SK-N-SH (cell line): ENCODE results near the gene FBXO3. TPM values are rescaled to one million over a fixed set of nuclear protein-coding genes. Genes with fewer than 3 reads are reported as not detected.
A peak's percentile ranks its signal among the peaks of the same experiment; 100 is the strongest.

ENCODE experiments used
- CTCF ChIA-PET: fragments of 300-600, 350-600 bp; formaldehyde crosslinking; extraction: SDS; loops from one replicate; lab custom pipeline; 2021; lab: Yijun Ruan, JAX
- POLR2A ChIA-PET: fragments of 350-600 bp; sonication (Branson Sonifier 250); formaldehyde crosslinking; extraction: SDS; loops from one replicate; lab custom pipeline; 2020; ENCODE audit warnings: antibody characterized with exemption, inconsistent platforms; lab: Yijun Ruan, JAX
- DNase-seq: peaks from one replicate; pipeline ENCODE4 v3.0.0; 2012
- H2AFZ ChIP-seq: fragments of 200-600 bp; sonication (generic); 2 replicates; pipeline ENCODE4 v1.8.1; 2016; ENCODE audit warnings: antibody characterized with exemption, mild to moderate bottlenecking, low read depth
- H3F3A ChIP-seq: fragments of 200-600 bp; sonication (generic); replicated peaks from 2 replicates; pipeline ENCODE3; 2016; ENCODE audit warnings: antibody characterized with exemption, mild to moderate bottlenecking; ENCODE audit not compliant: insufficient read depth
- H3K27ac ChIP-seq, 2 experiments: fragments of 200-500 bp in 1 of 2; fragments of 200-600 bp in 1 of 2; sonication (Bioruptor generic) in 1 of 2; sonication (generic), shearing (Covaris generic) in 1 of 2; 2 replicates each; pipeline versions ENCODE4 v1.5.1 to v1.6.1; 2014 to 2016; ENCODE audit warnings: low read depth in 2 of 2, inconsistent platforms in 1 of 2, low read length in 1 of 2, mild to moderate bottlenecking in 1 of 2, mixed read lengths in 1 of 2
- H3K27me3 ChIP-seq: fragments of 200-600 bp; sonication (generic), shearing (Covaris generic); 2 replicates; pipeline ENCODE4 v1.6.1; 2016; ENCODE audit warnings: mixed run types; ENCODE audit not compliant: insufficient read depth
- H3K36me3 ChIP-seq, 2 experiments: fragments of 200-500 bp in 1 of 2; fragments of 200-600 bp in 1 of 2; sonication (Bioruptor generic) in 1 of 2; sonication (generic) in 1 of 2; replicated peaks in 1 of 2; 2 replicates each; pipeline versions ENCODE3 to v1.5.1; 2014 to 2016; ENCODE audit warnings: low read length in 1 of 2, mild to moderate bottlenecking in 1 of 2; ENCODE audit not compliant: insufficient read depth in 2 of 2, control insufficient read depth in 1 of 2
- H3K4me1 ChIP-seq, 2 experiments: fragments of 200-500 bp in 1 of 2; fragments of 200-600 bp in 1 of 2; sonication (Bioruptor generic) in 1 of 2; sonication (generic), shearing (Covaris generic) in 1 of 2; 2 replicates each; pipeline versions ENCODE4 v1.5.1 to v1.6.1; 2014 to 2016; ENCODE audit warnings: low read depth in 1 of 2, low read length in 1 of 2, mixed run types in 1 of 2; ENCODE audit not compliant: insufficient read depth in 2 of 2, control insufficient read depth in 1 of 2
- H3K4me2 ChIP-seq: fragments of 200-600 bp; sonication (generic), shearing (Covaris generic); 2 replicates; pipeline ENCODE4 v1.6.1; 2017; ENCODE audit warnings: mixed run types
- H3K4me3 ChIP-seq, 2 experiments: fragments of 200-500 bp in 1 of 2; fragments of 200-600 bp in 1 of 2; sonication (Bioruptor generic) in 1 of 2; sonication (generic), shearing (Covaris generic) in 1 of 2; 2 replicates each; pipeline versions ENCODE4 v1.5.1 to v1.8.1; 2014 to 2016; ENCODE audit warnings: low read depth in 2 of 2, inconsistent platforms in 1 of 2, low read length in 1 of 2, mild to moderate bottlenecking in 1 of 2, mixed read lengths in 1 of 2, moderate library complexity in 1 of 2
- H3K79me2 ChIP-seq: fragments of 200-600 bp; sonication (generic); 2 replicates; pipeline ENCODE4 v1.8.1; 2017; ENCODE audit warnings: mild to moderate bottlenecking; ENCODE audit not compliant: insufficient read depth
- H3K9ac ChIP-seq: fragments of 200-600 bp; sonication (generic); 2 replicates; pipeline ENCODE4 v1.6.1; 2017; ENCODE audit warnings: mixed run types
- H3K9me2 ChIP-seq: fragments of 200-600 bp; sonication (generic); 2 replicates; pipeline ENCODE4 v1.6.1; 2017; ENCODE audit warnings: mixed run types
- H3K9me3 ChIP-seq: fragments of 200-600 bp; sonication (generic); 2 replicates; pipeline ENCODE4 v1.6.1; 2017; ENCODE audit warnings: mixed run types, mild to moderate bottlenecking, moderate library complexity
- H4K20me1 ChIP-seq: fragments of 200-600 bp; sonication (generic); 2 replicates; pipeline ENCODE4 v1.6.1; 2017; ENCODE audit warnings: mild to moderate bottlenecking, mixed run types; ENCODE audit not compliant: insufficient read depth
- ELF1 ChIP-seq: IDR thresholded peaks from 2 replicates; pipeline ENCODE4 v1.4.0; 2012
- FOXM1 ChIP-seq: IDR thresholded peaks from 2 replicates; pipeline ENCODE4 v1.4.0; 2012; ENCODE audit warnings: low read depth, mild to moderate bottlenecking
- GABPA ChIP-seq: IDR thresholded peaks from 2 replicates; pipeline ENCODE4 v1.4.0; 2012; ENCODE audit warnings: low read depth, mild to moderate bottlenecking
- MEF2A ChIP-seq: IDR thresholded peaks from 2 replicates; pipeline ENCODE4 v1.4.0; 2012; ENCODE audit warnings: low read depth, borderline replicate concordance
- MXI1 ChIP-seq: IDR thresholded peaks from 2 replicates; pipeline ENCODE4 v1.6.1; 2012; ENCODE audit warnings: mild to moderate bottlenecking, low read depth, low read length, improper control_type of control experiment
- RFX5 ChIP-seq: IDR thresholded peaks from 2 replicates; pipeline ENCODE4 v1.6.1; 2012; ENCODE audit warnings: mild to moderate bottlenecking, improper control_type of control experiment, low read length
- SMC3 ChIP-seq: IDR thresholded peaks from 2 replicates; pipeline ENCODE4 v1.6.1; 2012; ENCODE audit warnings: low read depth, low read length, improper control_type of control experiment
- TEAD4 ChIP-seq: IDR thresholded peaks from 2 replicates; pipeline ENCODE4 v1.4.0; 2012; ENCODE audit warnings: mild to moderate bottlenecking, borderline replicate concordance; ENCODE audit not compliant: insufficient read depth
- YY1 ChIP-seq: IDR thresholded peaks from 2 replicates; pipeline ENCODE4 v1.4.0; 2012; ENCODE audit warnings: low read depth, mild to moderate bottlenecking
- WGBS: methylation state at CpG from one replicate; pipeline ENCODE4 v1.1.6; 2017; ENCODE audit warnings: low lambda C conversion rate; 5-methylcytosine and 5-hydroxymethylcytosine counted together
- polyA plus RNA-seq, 3 experiments: library from polyadenylated mRNA; depleted of rRNA; stranded (reverse); fragments of >200 nt; gene quantifications; 2 replicates each; pipeline ENCODE4 v1.2.3, GENCODE V29; 2012
- TF ChIP-seq, protein P1 (sequence below): fragments of 200-600 bp; sonication (generic); IDR thresholded peaks from 2 replicates; pipeline ENCODE4 v1.6.1; 2017; ENCODE audit warnings: antibody characterized with exemption, mild to moderate bottlenecking, moderate library complexity
- TF ChIP-seq, protein P2 (sequence below): IDR thresholded peaks from 2 replicates; pipeline ENCODE4; 2012
- TF ChIP-seq, protein P3 (sequence below): IDR thresholded peaks from 2 replicates; pipeline ENCODE4 v1.4.0; 2012; ENCODE audit warnings: low read depth, borderline replicate concordance
- TF ChIP-seq, protein P4 (sequence below): fragments of 150-350 bp; IDR thresholded peaks from 2 replicates; pipeline ENCODE4 v1.6.1; 2016; ENCODE audit warnings: mild to moderate bottlenecking, low read depth, low read length

The FBXO3 gene
- polyA plus RNA-seq, 1 of the 3 experiments (the other 2 are of a cell fraction) = 17.9 TPM

DNA sequence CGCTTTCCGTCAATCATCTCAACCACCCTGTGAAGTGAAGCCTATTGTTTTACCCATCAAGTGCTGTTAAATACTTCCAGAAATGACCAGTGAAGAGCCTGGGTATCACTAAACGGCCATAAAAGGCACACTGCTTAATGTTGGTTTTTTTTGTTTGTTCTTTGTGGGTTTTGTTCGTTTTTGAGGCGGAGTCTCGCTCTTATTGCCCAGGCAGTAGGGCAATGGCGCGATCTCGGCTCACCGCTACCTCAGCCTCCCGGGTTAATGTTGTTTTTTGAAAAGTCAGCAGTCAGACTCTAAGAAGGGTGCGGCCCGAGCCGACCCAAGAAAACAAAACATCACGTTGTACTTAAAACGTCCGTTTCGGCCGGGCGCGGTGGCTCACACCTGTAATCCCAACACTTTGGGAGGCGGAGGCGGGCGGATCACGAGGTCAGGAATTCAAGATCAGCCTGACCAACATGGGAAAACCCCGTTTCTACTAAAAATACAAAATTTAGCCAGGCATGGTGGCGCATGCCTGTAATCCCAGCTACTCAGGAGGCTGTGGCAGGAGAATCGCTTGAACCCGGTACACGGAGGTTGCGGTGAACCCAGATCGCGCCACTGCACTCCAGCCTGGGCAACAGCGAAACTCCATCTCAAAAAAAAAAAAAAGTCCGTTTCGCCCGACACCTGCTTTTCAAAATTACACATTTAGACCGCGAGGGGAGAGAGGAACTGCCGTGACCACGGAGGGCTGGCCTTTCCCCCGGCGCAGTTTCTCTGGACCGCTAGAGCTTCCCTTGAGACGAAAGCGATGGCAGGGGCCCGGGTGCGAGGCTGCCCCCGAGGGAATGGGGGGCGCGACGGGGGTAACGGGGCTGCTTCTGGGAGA, 38.8 kb downstream of the FBXO3 start:
- Histone ChIP-seq H3K4me3 (peak overlapping the region; percentile 86 to 91), H4K20me1 (peaks cover 48% of the 10 kb centered on the region), H3K4me1 (peaks cover 23 to 32% of the 10 kb centered on the region in 2 experiments; a peak in 3 of 4 replicates), H3K9me2 (no peaks in the 10 kb centered on the region), H3K79me2 (peaks cover 64% of the 10 kb centered on the region), H3K27ac (peak overlapping the region; percentile 91 to 94), H3K9ac (peak overlapping the region; percentile 95), H3K36me3 (peaks cover 4 to 28% of the 10 kb centered on the region in 2 experiments), H3F3A (peaks cover 10% of the 10 kb centered on the region), H3K9me3 (no peaks in the 10 kb centered on the region), H3K27me3 (no peaks in the 10 kb centered on the region), H2AFZ (no peak overlapping the region; the same call in 1 of the 2 replicates), H3K4me2 (peak overlapping the region; percentile 92)
- ChIA-PET POLR2A (no interaction called here), CTCF (interaction anchor here (0.9 to 2.5 kb wide), 5 partner anchors 22 to 370 kb away, joined by 3 to 7 read pairs (median 3); no protein-coding TSS in a partner anchor)
- TF ChIP-seq, protein P1, sequence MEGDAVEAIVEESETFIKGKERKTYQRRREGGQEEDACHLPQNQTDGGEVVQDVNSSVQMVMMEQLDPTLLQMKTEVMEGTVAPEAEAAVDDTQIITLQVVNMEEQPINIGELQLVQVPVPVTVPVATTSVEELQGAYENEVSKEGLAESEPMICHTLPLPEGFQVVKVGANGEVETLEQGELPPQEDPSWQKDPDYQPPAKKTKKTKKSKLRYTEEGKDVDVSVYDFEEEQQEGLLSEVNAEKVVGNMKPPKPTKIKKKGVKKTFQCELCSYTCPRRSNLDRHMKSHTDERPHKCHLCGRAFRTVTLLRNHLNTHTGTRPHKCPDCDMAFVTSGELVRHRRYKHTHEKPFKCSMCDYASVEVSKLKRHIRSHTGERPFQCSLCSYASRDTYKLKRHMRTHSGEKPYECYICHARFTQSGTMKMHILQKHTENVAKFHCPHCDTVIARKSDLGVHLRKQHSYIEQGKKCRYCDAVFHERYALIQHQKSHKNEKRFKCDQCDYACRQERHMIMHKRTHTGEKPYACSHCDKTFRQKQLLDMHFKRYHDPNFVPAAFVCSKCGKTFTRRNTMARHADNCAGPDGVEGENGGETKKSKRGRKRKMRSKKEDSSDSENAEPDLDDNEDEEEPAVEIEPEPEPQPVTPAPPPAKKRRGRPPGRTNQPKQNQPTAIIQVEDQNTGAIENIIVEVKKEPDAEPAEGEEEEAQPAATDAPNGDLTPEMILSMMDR = 0 out of 2 replicates have a peak, but pooled peaks have one; percentile 16
- TF ChIP-seq, protein P2, sequence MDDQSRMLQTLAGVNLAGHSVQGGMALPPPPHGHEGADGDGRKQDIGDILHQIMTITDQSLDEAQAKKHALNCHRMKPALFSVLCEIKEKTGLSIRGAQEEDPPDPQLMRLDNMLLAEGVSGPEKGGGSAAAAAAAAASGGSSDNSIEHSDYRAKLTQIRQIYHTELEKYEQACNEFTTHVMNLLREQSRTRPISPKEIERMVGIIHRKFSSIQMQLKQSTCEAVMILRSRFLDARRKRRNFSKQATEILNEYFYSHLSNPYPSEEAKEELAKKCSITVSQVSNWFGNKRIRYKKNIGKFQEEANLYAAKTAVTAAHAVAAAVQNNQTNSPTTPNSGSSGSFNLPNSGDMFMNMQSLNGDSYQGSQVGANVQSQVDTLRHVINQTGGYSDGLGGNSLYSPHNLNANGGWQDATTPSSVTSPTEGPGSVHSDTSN = 0 out of 2 replicates have a peak, but pooled peaks have one; percentile 27
- TF ChIP-seq TEAD4 (no peak), GABPA (no peak), RFX5 (no peak), FOXM1 (0 out of 2 replicates have a peak, but pooled peaks have one; percentile 25)
- WGBS = 3% methylated on average over 40 of the region's 53 CpGs
- peak; percentile 66 for DNase-seq

DNA sequence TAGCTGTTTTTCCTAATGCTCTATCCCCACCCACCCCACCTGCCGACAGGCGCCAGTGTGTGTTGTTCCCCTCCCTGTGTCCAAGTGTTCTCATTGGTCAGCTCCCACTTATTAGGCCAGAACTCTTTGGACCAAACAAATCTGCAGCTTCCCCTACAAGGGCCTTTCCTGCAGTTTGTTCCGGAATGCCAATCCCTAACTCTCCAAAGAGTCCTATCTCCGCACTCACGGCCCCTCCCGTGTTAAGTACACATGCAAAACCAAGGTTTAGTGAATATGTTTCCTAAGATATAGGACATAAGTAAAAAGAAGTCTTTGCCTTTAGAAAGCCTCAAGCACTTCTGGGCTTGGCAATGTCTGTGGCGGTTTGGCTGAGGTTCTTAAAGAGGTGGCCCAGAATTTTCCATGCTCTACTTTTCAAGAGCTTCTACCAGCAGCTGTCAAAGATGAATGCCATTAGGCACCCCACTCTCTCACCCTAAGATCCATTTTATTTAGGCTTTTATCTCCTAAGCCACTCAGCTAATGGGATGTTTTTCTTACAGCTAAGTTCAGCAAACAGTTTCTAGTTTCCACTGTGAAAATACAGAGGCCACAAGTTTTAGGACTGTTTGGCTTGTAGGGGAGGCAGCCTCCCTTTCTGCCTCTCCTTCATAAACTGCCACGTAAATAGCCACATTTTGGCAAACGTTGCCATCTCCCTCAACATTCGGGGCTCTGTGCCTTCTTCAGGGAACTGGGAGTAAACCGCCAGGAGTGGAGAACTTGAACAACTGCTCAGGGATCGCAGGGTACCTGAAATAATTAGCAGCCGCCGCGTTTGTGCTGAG, 39.7 kb downstream of the FBXO3 start:
- Histone ChIP-seq H3K4me2 (peak overlapping the region; percentile 92), H3F3A (peaks cover 13% of the 10 kb centered on the region), H3K9me3 (no peaks in the 10 kb centered on the region)
- TF ChIP-seq GABPA (no peak), TEAD4 (no peak), ELF1 (no peak), MXI1 (no peak), YY1 (no peak), MEF2A (no peak), RFX5 (no peak), SMC3 (no peak)
- TF ChIP-seq, protein P3, sequence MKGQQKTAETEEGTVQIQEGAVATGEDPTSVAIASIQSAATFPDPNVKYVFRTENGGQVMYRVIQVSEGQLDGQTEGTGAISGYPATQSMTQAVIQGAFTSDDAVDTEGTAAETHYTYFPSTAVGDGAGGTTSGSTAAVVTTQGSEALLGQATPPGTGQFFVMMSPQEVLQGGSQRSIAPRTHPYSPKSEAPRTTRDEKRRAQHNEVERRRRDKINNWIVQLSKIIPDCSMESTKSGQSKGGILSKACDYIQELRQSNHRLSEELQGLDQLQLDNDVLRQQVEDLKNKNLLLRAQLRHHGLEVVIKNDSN = no peak
- TF ChIP-seq, protein P4, sequence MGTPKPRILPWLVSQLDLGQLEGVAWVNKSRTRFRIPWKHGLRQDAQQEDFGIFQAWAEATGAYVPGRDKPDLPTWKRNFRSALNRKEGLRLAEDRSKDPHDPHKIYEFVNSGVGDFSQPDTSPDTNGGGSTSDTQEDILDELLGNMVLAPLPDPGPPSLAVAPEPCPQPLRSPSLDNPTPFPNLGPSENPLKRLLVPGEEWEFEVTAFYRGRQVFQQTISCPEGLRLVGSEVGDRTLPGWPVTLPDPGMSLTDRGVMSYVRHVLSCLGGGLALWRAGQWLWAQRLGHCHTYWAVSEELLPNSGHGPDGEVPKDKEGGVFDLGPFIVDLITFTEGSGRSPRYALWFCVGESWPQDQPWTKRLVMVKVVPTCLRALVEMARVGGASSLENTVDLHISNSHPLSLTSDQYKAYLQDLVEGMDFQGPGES = no peak
- TF ChIP-seq, all 33 proteins: peak for 0
- Histone ChIP-seq H3K27me3 (no peaks in the 10 kb centered on the region), H3K4me3 (peak overlapping the region; percentile 86 to 91), H3K4me1 (peaks cover 24 to 37% of the 10 kb centered on the region in 2 experiments; a peak in 3 of 4 replicates), H3K36me3 (peaks cover 4 to 37% of the 10 kb centered on the region in 2 experiments), H4K20me1 (peaks cover 57% of the 10 kb centered on the region), H3K9ac (peak overlapping the region; percentile 95), H3K79me2 (peaks cover 73% of the 10 kb centered on the region), H3K27ac (peak overlapping the region in 1 of 2 experiments; percentile 94; a peak in 2 of 4 replicates), H2AFZ (no peak overlapping the region; the same call in 1 of the 2 replicates), H3K9me2 (no peaks in the 10 kb centered on the region)
- ChIA-PET CTCF (interaction anchor here (1.0 to 1.3 kb wide), 3 partner anchors 8 to 124 kb away, joined by 3 to 7 read pairs (median 3); no protein-coding TSS in a partner anchor), POLR2A (no interaction called here)
- 39% methylated on average over 14 of the region's 15 CpGs for WGBS
- no peak for DNase-seq
